GM18505 (cell line): ENCODE data around the gene ATP2A2.
"Not testable (repeated sequence)": the region's sequence is repeated elsewhere in the genome, so short reads cannot be mapped to it uniquely, and the experiment has no call there.

Experiments
- ATAC-seq: cut with Tn5 transposase; IDR thresholded peaks from one replicate; pipeline ENCODE4 v1.9.1; 2021; ENCODE audit not compliant: unreplicated experiment
- POLR2A ChIP-seq: IDR thresholded peaks from 4 replicates; pipeline ENCODE4 v1.6.1; 2011; ENCODE audit warnings: borderline replicate concordance; ENCODE audit not compliant: insufficient read depth, insufficient read length; ENCODE audit errors: extremely low read depth

ATP2A2 gene

DNA sequence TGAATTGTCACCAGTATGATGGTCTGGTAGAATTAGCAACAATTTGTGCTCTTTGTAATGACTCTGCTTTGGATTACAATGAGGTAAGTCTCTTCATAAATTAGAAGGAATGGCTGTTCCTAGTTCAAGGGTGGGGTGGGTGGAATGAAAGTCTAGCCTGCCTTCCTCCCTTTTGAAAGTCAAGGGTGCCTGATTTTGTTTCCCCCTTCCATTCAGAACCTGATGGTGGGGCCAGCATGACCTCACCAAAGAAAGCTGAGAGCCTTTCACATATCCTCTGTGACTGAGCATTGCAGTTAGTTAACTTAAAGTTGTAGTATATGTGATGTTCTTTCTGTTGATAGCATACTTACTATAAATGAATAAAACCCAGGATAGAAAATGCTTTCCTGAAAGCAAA is 52.2 kb downstream of the ATP2A2 start:
- TF ChIP-seq POLR2A: no peak
- no peak for ATAC-seq

DNA sequence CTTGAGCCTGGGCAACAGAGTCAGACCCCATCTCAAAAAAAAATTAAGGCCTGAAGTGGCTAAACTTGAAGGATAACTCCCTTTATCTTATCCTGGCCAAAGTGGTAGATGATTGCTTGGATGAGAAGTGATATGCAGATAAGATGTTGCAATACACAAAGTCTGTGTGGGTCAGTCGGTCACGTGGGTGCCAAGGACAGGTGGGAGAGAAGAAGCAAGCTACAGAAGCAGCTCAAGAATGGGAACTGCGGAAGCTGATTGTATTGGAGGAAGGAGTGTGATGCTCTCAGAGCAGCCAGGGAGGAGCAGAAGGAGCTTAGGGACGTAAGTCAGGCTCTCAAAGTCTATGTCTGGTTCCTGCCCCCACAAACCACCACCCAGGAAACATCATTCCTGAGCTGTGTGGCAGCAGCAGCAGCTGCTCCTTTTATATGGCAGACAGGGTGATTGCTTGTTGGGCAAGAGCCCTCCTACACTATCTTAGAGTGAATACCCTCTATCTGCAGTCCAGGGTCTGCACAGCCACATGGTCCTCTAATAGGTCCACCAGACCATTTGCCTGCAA is 54.5 kb downstream of the ATP2A2 start:
- no peak for ATAC-seq
- TF ChIP-seq POLR2A: no peak

DNA sequence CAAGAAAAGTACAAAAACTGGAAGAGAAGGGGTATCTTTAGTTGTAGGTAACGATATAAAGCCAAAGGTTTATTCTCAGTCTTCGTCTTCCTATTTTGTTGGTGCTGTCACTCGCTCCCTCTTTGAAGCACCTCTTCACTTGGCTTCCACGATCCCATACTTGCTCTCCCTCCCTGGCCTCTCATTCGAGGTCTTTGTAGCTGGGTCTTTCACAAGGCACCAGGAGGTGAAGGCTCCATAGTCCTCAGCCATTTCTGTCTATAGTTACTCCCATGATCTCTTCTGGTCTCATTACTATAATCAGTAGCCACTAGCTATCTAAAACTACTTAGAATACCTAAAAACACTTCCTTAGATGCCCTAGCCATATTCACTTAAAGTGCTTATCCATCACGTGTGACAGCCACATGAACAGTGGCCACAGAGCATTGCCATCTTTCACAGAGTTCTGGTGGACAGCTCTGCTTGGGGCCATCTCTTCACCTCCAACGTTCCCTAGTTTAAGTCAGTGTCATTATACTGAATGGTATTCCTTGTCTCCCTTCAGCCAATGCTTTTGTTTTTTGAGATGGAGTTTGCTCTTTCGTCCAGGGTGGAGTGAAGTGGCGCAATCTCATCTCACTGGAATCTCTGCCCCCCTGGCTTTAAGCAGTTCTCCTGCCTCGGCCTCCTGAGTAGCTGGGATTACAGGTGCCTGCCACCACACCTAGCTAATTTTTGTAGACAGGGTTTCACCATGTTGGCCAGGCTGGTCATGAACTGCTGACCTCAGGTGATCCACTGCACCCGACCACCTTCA is 57.1 kb downstream of the ATP2A2 start:
- no peak for ATAC-seq
- no peak for TF ChIP-seq POLR2A

DNA sequence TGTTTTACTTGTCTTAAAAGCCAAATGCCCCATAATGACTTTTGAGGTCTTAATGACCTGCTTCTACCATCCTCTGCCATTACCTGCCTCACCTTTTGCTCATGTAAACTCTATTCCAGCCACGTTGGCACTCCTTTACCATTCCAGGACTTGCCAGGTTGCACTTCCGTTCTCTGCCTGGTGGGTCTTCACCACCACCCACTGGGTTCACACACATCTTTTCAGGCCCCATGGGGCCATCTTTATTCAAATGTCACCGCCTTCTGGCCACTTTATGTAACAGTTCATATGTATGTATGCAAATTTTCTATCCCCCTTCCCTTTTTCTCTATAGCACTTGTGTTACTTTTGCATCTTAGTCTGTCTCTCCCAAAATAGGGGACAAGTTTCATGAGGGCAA is 57.7 kb downstream of the ATP2A2 start:
- TF ChIP-seq POLR2A: no peak
- ATAC-seq: no peak

DNA sequence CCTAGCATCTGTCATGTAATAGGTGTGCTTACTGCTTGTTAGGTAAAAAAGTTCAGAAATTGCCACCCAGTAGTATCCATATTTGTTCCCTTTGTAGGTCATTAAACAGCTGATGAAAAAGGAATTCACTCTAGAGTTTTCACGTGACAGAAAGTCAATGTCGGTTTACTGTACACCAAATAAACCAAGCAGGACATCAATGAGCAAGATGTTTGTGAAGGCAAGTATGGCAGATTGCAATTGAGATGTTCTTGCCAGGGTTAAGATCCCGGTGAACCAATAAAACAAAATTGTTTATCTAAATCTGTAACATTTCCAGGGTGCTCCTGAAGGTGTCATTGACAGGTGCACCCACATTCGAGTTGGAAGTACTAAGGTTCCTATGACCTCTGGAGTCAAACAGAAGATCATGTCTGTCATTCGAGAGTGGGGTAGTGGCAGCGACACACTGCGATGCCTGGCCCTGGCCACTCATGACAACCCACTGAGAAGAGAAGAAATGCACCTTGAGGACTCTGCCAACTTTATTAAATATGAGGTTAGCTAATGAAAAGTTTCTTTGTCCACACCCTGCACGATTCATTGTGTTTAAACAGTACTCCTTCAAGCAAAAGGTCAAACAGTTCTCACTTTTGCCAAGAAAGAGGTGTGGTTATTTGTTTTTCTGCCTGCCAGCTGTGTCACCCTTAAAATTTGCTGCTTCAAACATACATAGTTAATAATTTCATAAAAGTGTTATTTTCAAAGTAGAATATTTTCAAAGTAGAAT is 58.3 kb downstream of the ATP2A2 start:
- TF ChIP-seq POLR2A: no peak
- ATAC-seq: no peak

DNA sequence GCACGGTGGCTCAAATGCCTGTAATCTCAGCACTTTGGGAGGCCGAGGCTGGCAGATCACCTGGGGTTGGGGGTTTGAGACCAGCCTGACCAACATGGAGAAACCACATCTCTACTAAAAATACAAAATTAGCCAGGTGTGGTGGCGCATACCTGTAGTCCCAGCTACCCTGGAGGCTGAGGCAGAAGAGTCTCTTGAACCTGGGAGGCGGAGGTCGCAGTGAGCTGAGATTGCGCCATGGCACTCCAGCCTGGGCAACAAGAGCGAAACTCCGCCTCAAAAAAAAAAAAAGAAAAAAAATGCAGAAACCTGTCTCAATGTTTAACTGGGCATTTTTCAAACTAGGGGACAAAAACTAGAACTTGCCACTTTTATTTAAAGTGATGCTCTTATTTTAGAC is 59.2 kb downstream of the ATP2A2 start:
- not testable (repeated sequence) for ATAC-seq

DNA sequence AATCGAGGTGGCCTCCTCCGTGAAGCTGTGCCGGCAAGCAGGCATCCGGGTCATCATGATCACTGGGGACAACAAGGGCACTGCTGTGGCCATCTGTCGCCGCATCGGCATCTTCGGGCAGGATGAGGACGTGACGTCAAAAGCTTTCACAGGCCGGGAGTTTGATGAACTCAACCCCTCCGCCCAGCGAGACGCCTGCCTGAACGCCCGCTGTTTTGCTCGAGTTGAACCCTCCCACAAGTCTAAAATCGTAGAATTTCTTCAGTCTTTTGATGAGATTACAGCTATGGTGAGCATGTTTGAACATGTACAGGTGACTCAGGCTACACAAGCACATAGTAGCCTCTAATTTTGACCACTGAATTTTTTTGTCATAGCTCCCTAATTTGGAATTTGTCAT is 59.7 kb downstream of the ATP2A2 start:
- TF ChIP-seq POLR2A: no peak
- no peak for ATAC-seq

DNA sequence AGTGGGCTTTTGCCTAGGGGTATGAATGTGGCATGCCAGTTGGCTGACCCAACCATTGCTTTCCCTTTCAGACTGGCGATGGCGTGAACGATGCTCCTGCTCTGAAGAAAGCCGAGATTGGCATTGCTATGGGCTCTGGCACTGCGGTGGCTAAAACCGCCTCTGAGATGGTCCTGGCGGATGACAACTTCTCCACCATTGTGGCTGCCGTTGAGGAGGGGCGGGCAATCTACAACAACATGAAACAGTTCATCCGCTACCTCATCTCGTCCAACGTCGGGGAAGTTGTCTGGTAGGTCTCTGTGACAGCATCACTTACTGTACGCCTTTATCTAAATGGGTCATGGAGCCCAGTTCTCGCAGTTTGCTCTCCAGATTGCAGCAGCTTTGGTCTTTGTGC is 61.1 kb downstream of the ATP2A2 start:
- TF ChIP-seq POLR2A: no peak
- no peak for ATAC-seq

DNA sequence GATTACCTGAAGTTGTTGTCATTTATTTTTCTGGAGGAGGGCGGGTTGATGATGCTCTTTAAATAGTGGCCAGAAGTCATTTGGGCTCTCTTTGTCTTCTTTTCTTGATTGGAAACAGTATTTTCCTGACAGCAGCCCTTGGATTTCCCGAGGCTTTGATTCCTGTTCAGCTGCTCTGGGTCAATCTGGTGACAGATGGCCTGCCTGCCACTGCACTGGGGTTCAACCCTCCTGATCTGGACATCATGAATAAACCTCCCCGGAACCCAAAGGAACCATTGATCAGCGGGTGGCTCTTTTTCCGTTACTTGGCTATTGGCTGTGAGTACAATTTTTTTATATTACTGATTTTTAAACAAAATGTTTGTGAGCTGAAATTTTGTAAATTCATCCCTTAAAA is 62.1 kb downstream of the ATP2A2 start:
- no peak for ATAC-seq
- TF ChIP-seq POLR2A: no peak

DNA sequence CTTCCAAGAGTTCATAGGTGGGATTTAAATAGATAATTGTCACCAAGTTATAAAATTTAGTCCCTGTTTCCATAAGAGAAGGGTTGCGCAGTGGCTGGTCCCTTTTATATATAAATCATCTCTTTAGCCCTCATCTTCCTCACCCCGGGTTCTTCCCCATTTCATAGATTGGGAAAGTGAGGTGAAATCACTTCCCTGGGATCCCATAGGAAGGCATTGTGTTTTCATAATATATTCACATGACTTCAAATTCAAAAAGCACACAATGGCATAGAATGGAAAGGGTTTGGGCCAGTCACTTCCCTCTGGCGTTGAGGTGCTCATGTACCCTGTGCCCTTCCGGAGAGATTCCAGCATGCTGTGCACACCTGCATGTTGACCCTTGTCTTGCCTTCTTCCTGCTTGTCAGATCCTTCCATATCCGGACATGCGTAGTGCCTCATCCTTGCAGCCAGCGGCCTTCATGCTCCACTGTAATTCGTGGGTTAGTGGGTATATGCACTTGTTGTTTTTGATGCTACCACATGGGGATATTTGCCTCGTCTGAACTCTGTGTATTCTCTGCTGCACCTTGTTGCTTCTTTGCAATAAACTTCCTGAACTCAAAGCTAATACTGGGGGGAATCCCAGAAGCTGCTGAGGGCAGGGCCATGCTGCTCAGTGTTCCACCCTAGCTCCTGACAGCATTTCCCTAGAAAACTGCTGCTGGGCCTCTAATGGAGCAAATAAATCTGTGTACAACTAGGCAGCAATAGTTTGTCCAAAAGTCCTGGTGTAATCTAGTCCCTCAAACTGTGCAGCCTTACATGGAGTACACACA is 62.9 kb downstream of the ATP2A2 start:
- no peak for TF ChIP-seq POLR2A
- ATAC-seq: no peak

DNA sequence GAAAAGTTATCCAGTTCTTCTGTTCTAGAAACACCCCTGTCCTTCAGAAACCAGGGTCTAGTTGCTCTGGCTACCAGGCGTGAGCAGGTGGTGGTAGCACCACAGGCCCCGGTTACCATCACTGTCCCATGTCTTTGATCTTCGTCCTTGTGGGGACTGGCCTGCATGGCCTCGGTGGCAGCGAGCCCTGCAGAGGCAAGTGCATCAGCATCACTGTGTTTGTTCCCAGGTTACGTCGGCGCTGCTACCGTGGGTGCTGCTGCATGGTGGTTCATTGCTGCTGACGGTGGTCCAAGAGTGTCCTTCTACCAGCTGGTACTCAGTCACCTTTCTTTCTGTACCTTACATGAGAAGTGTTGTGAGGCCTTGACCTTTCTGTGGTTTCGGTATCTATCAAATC is 63.6 kb downstream of the ATP2A2 start:
- no peak for ATAC-seq
- no peak for TF ChIP-seq POLR2A

DNA sequence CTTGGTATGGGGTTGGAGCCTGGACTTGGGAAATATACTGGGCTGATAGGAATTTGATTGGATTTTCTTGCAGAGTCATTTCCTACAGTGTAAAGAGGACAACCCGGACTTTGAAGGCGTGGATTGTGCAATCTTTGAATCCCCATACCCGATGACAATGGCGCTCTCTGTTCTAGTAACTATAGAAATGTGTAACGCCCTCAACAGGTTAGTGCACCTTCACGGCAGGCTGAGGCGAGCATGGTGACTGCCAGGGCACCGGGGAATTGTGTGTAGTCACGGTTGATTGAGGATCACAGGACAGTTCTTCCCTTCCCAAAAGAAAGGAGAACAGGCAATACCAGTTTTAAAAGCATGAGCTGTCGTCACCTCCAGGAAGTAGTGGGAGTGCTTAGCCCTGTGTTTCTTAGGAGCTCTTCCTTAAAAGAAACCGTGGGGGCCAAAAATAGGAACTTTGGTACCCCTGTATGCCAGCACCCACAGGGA is 64.2 kb downstream of the ATP2A2 start:
- no peak for TF ChIP-seq POLR2A
- no peak for ATAC-seq

DNA sequence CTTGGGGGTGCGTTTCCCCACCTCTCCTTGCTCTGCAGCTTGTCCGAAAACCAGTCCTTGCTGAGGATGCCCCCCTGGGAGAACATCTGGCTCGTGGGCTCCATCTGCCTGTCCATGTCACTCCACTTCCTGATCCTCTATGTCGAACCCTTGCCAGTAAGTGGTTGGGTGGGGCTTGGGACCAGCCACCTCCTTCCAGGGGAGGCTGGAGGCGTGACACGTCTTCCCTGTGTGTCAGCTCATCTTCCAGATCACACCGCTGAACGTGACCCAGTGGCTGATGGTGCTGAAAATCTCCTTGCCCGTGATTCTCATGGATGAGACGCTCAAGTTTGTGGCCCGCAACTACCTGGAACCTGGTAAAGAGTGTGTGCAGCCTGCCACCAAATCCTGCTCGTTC is 64.9 kb downstream of the ATP2A2 start:
- ATAC-seq: no peak
- peak; percentile 13 for TF ChIP-seq POLR2A

DNA sequence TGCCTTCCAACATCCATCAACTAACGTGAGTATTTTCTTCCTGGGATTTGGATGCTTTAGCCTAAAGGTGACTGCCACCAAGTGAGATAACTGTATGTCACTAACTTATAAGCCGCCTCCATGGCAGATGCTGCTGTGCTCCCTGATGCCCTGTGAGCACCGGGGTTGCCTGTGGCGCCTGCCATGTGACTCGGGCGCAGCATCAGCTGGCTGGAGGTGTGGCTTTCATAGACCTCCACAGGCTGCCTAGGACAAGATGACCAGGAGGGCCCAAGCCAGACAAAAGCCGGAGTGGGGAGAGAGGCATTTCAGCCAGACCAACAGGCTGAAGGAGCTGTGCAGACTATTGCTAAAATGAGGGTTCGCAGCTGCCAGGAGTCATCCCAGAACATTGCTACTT is 66.7 kb downstream of the ATP2A2 start:
- TF ChIP-seq POLR2A: no peak
- ATAC-seq: no peak
